SK-N-SH (cell line): ENCODE data around the gene SOX9. TPM values are rescaled to one million over a fixed set of nuclear protein-coding genes. Genes with fewer than 3 reads are reported as not detected.

ENCODE experiments used
- CTCF ChIA-PET: fragments of 300-600, 350-600 bp; formaldehyde crosslinking; extraction: SDS; loops from one replicate; lab custom pipeline; 2021; lab: Yijun Ruan, JAX
- POLR2A ChIA-PET: fragments of 350-600 bp; sonication (Branson Sonifier 250); formaldehyde crosslinking; extraction: SDS; loops from one replicate; lab custom pipeline; 2020; ENCODE audit warnings: antibody characterized with exemption, inconsistent platforms; lab: Yijun Ruan, JAX
- DNase-seq: peaks from one replicate; pipeline ENCODE4 v3.0.0; 2012
- H2AFZ ChIP-seq: fragments of 200-600 bp; sonication (generic); 2 replicates; pipeline ENCODE4 v1.8.1; 2016; ENCODE audit warnings: antibody characterized with exemption, mild to moderate bottlenecking, low read depth
- H3F3A ChIP-seq: fragments of 200-600 bp; sonication (generic); replicated peaks from 2 replicates; pipeline ENCODE3; 2016; ENCODE audit warnings: antibody characterized with exemption, mild to moderate bottlenecking; ENCODE audit not compliant: insufficient read depth
- H3K27ac ChIP-seq, 2 experiments: fragments of 200-500 bp in 1 of 2; fragments of 200-600 bp in 1 of 2; sonication (Bioruptor generic) in 1 of 2; sonication (generic), shearing (Covaris generic) in 1 of 2; 2 replicates each; pipeline versions ENCODE4 v1.5.1 to v1.6.1; 2014 to 2016; ENCODE audit warnings: low read depth in 2 of 2, inconsistent platforms in 1 of 2, low read length in 1 of 2, mild to moderate bottlenecking in 1 of 2, mixed read lengths in 1 of 2
- H3K27me3 ChIP-seq: fragments of 200-600 bp; sonication (generic), shearing (Covaris generic); 2 replicates; pipeline ENCODE4 v1.6.1; 2016; ENCODE audit warnings: mixed run types; ENCODE audit not compliant: insufficient read depth
- H3K36me3 ChIP-seq, 2 experiments: fragments of 200-500 bp in 1 of 2; fragments of 200-600 bp in 1 of 2; sonication (Bioruptor generic) in 1 of 2; sonication (generic) in 1 of 2; replicated peaks in 1 of 2; 2 replicates each; pipeline versions ENCODE3 to v1.5.1; 2014 to 2016; ENCODE audit warnings: low read length in 1 of 2, mild to moderate bottlenecking in 1 of 2; ENCODE audit not compliant: insufficient read depth in 2 of 2, control insufficient read depth in 1 of 2
- H3K4me1 ChIP-seq, 2 experiments: fragments of 200-500 bp in 1 of 2; fragments of 200-600 bp in 1 of 2; sonication (Bioruptor generic) in 1 of 2; sonication (generic), shearing (Covaris generic) in 1 of 2; 2 replicates each; pipeline versions ENCODE4 v1.5.1 to v1.6.1; 2014 to 2016; ENCODE audit warnings: low read depth in 1 of 2, low read length in 1 of 2, mixed run types in 1 of 2; ENCODE audit not compliant: insufficient read depth in 2 of 2, control insufficient read depth in 1 of 2
- H3K4me2 ChIP-seq: fragments of 200-600 bp; sonication (generic), shearing (Covaris generic); 2 replicates; pipeline ENCODE4 v1.6.1; 2017; ENCODE audit warnings: mixed run types
- H3K4me3 ChIP-seq, 2 experiments: fragments of 200-500 bp in 1 of 2; fragments of 200-600 bp in 1 of 2; sonication (Bioruptor generic) in 1 of 2; sonication (generic), shearing (Covaris generic) in 1 of 2; 2 replicates each; pipeline versions ENCODE4 v1.5.1 to v1.8.1; 2014 to 2016; ENCODE audit warnings: low read depth in 2 of 2, inconsistent platforms in 1 of 2, low read length in 1 of 2, mild to moderate bottlenecking in 1 of 2, mixed read lengths in 1 of 2, moderate library complexity in 1 of 2
- H3K79me2 ChIP-seq: fragments of 200-600 bp; sonication (generic); 2 replicates; pipeline ENCODE4 v1.8.1; 2017; ENCODE audit warnings: mild to moderate bottlenecking; ENCODE audit not compliant: insufficient read depth
- H3K9ac ChIP-seq: fragments of 200-600 bp; sonication (generic); 2 replicates; pipeline ENCODE4 v1.6.1; 2017; ENCODE audit warnings: mixed run types
- H3K9me2 ChIP-seq: fragments of 200-600 bp; sonication (generic); 2 replicates; pipeline ENCODE4 v1.6.1; 2017; ENCODE audit warnings: mixed run types
- H3K9me3 ChIP-seq: fragments of 200-600 bp; sonication (generic); 2 replicates; pipeline ENCODE4 v1.6.1; 2017; ENCODE audit warnings: mixed run types, mild to moderate bottlenecking, moderate library complexity
- H4K20me1 ChIP-seq: fragments of 200-600 bp; sonication (generic); 2 replicates; pipeline ENCODE4 v1.6.1; 2017; ENCODE audit warnings: mild to moderate bottlenecking, mixed run types; ENCODE audit not compliant: insufficient read depth
- CTCF ChIP-seq: fragments of 200-600 bp; sonication (generic); IDR thresholded peaks from 2 replicates; pipeline ENCODE4 v1.6.1; 2017; ENCODE audit warnings: antibody characterized with exemption, mild to moderate bottlenecking, moderate library complexity
- ELF1 ChIP-seq: IDR thresholded peaks from 2 replicates; pipeline ENCODE4 v1.4.0; 2012
- EP300 ChIP-seq, 2 experiments: IDR thresholded peaks; 2 replicates each; pipeline versions ENCODE4 v1.4.0 to v1.6.1; 2012; ENCODE audit warnings: borderline replicate concordance in 1 of 2, low read depth in 1 of 2, low read length in 1 of 2
- FOXM1 ChIP-seq: IDR thresholded peaks from 2 replicates; pipeline ENCODE4 v1.4.0; 2012; ENCODE audit warnings: low read depth, mild to moderate bottlenecking
- GABPA ChIP-seq: IDR thresholded peaks from 2 replicates; pipeline ENCODE4 v1.4.0; 2012; ENCODE audit warnings: low read depth, mild to moderate bottlenecking
- GATA2 ChIP-seq: sonication (generic); formaldehyde crosslinking; IDR thresholded peaks from 2 replicates; pipeline ENCODE4 v1.5.0; 2020; ENCODE audit warnings: mild to moderate bottlenecking, missing genetic modification reagents
- JUND ChIP-seq: IDR thresholded peaks from 2 replicates; pipeline ENCODE4 v1.4.0; 2012
- MXI1 ChIP-seq: IDR thresholded peaks from 2 replicates; pipeline ENCODE4 v1.6.1; 2012; ENCODE audit warnings: mild to moderate bottlenecking, low read depth, low read length, improper control_type of control experiment
- RAD21 ChIP-seq: IDR thresholded peaks from 2 replicates; pipeline ENCODE4 v1.6.1; 2012; ENCODE audit warnings: mild to moderate bottlenecking, low read length
- RCOR1 ChIP-seq: fragments of 150-350 bp; IDR thresholded peaks from 2 replicates; pipeline ENCODE4 v1.6.1; 2017; ENCODE audit warnings: antibody characterized with exemption, low read length
- REST ChIP-seq: IDR thresholded peaks from 2 replicates; pipeline ENCODE4 v1.6.1; 2012; ENCODE audit warnings: mild to moderate bottlenecking, low read depth, low read length, moderate library complexity
- RFX5 ChIP-seq: IDR thresholded peaks from 2 replicates; pipeline ENCODE4 v1.6.1; 2012; ENCODE audit warnings: mild to moderate bottlenecking, improper control_type of control experiment, low read length
- RXRA ChIP-seq: IDR thresholded peaks from 2 replicates; pipeline ENCODE4 v1.4.0; 2012; ENCODE audit warnings: low read depth, mild to moderate bottlenecking, borderline replicate concordance
- SMC3 ChIP-seq: IDR thresholded peaks from 2 replicates; pipeline ENCODE4 v1.6.1; 2012; ENCODE audit warnings: low read depth, low read length, improper control_type of control experiment
- TEAD4 ChIP-seq: IDR thresholded peaks from 2 replicates; pipeline ENCODE4 v1.4.0; 2012; ENCODE audit warnings: mild to moderate bottlenecking, borderline replicate concordance; ENCODE audit not compliant: insufficient read depth
- USF2 ChIP-seq: fragments of 150-350 bp; IDR thresholded peaks from 2 replicates; pipeline ENCODE4 v1.6.1; 2017; ENCODE audit warnings: antibody characterized with exemption, low read length, low read depth, borderline replicate concordance
- YY1 ChIP-seq: IDR thresholded peaks from 2 replicates; pipeline ENCODE4 v1.4.0; 2012; ENCODE audit warnings: low read depth, mild to moderate bottlenecking
- whole genome bisulfite sequencing: methylation state at CpG from one replicate; pipeline ENCODE4 v1.1.6; 2017; ENCODE audit warnings: low lambda C conversion rate; 5-methylcytosine and 5-hydroxymethylcytosine counted together
- polyA plus RNA-seq, 3 experiments: library from polyadenylated mRNA; depleted of rRNA; stranded (reverse); fragments of >200 nt; gene quantifications; 2 replicates each; pipeline ENCODE4 v1.2.3, GENCODE V29; 2012
- TF ChIP-seq, protein P1 (sequence below): IDR thresholded peaks from 2 replicates; pipeline ENCODE4 v1.4.0; 2012; ENCODE audit warnings: low read depth, borderline replicate concordance
- TF ChIP-seq, protein P2 (sequence below): IDR thresholded peaks from 2 replicates; pipeline ENCODE4; 2012
- TF ChIP-seq, protein P3 (sequence below): IDR thresholded peaks from 2 replicates; pipeline ENCODE4 v1.4.0; 2012; ENCODE audit warnings: low read depth

SOX9 gene
- polyA plus RNA-seq, 1 of the 3 experiments (the other 2 are of a cell fraction): 35.3 TPM

- ChIA-PET POLR2A (no interaction called here), CTCF (interaction anchor here (0.6 to 1.9 kb wide), 6 partner anchors 8 to 1396 kb away, joined by 3 to 6 read pairs (median 4); no protein-coding TSS in a partner anchor)
- no peak for TF ChIP-seq GABPA
- no peak for TF ChIP-seq GATA2 (CRISPR knock-in tag)
- TF ChIP-seq ELF1: no peak
- TF ChIP-seq, protein P1, sequence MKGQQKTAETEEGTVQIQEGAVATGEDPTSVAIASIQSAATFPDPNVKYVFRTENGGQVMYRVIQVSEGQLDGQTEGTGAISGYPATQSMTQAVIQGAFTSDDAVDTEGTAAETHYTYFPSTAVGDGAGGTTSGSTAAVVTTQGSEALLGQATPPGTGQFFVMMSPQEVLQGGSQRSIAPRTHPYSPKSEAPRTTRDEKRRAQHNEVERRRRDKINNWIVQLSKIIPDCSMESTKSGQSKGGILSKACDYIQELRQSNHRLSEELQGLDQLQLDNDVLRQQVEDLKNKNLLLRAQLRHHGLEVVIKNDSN: no peak
- TF ChIP-seq REST: no peak
- TF ChIP-seq JUND: no peak
- no peak for TF ChIP-seq EP300 (IDR thresholded peaks at IDR 0.05; ENCODE audit: borderline replicate concordance in 1 of 2, low read depth in 1 of 2, low read length in 1 of 2)
- H3K9me2 ChIP-seq: no peaks in the 10 kb centered on the region
- no peaks in the 10 kb centered on the region for H3K4me1 ChIP-seq
- H3K9me3 ChIP-seq: no peaks in the 10 kb centered on the region
- DNase-seq: no peak
- H2AFZ ChIP-seq: no peak overlapping the region
- no peaks in the 10 kb centered on the region; the same call in 1 of the 2 replicates for H3K27me3 ChIP-seq
- no peaks in the 10 kb centered on the region for H3K36me3 ChIP-seq
- no peak overlapping the region for H3K4me2 ChIP-seq
- WGBS: 80% methylated on average over 2 of the region's 2 CpGs
- H3K9ac ChIP-seq: no peak overlapping the region
- no peaks in the 10 kb centered on the region for H3F3A ChIP-seq
- H3K4me3 ChIP-seq: no peak overlapping the region
- H4K20me1 ChIP-seq: no peaks in the 10 kb centered on the region
- H3K27ac ChIP-seq: no peak overlapping the region
- no peaks in the 10 kb centered on the region for H3K79me2 ChIP-seq
These were observed 42.7 kb downstream of the SOX9 start for GRCh38 chr17:72163474-72163873.

DNA sequence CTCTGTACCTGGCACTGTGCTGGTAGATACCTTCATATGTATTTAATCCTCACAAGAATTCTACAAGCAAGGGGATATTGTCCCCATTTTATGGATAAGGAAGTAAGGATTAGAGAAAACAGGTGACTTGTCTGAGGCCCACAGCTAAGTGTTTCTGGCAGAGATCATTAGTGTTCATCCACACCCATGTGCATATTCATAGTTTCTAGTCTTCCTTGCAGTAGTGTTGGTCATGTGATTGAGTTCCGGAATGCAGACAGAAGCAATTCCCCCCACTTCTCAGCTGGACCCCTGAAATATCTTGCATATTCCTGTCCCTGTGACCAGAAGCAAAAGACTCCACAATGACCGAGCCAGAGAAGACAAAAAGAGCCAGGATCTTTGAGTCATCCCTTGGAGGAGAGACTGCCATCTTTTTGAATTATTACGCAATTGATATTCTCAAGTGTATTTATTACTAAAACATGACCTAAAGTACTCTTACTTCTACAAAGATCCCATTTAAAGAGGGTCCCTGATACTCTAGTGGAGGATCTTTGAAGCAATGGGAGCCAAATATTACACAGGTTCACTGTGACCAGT, 43.4 kb downstream of the SOX9 start:
- Histone ChIP-seq H3K4me1 (no peaks in the 10 kb centered on the region), H3K4me2 (no peak overlapping the region), H2AFZ (no peak overlapping the region), H3K9ac (no peak overlapping the region), H3K79me2 (no peaks in the 10 kb centered on the region), H3K4me3 (no peak overlapping the region), H4K20me1 (no peaks in the 10 kb centered on the region), H3K9me3 (no peaks in the 10 kb centered on the region), H3K27ac (no peak overlapping the region), H3K27me3 (no peaks in the 10 kb centered on the region; the same call in 1 of the 2 replicates), H3K9me2 (no peaks in the 10 kb centered on the region), H3F3A (no peaks in the 10 kb centered on the region), H3K36me3 (no peaks in the 10 kb centered on the region)
- WGBS: 83% methylated on average over 3 of the region's 3 CpGs
- POLR2A ChIA-PET: no interaction called here
- CTCF ChIA-PET: interaction anchor here (1.0 to 1.9 kb wide), 4 partner anchors 7 to 1397 kb away, joined by 3 to 6 read pairs (median 4); no protein-coding TSS in a partner anchor
- DNase-seq: no peak
- TF ChIP-seq, protein P2, sequence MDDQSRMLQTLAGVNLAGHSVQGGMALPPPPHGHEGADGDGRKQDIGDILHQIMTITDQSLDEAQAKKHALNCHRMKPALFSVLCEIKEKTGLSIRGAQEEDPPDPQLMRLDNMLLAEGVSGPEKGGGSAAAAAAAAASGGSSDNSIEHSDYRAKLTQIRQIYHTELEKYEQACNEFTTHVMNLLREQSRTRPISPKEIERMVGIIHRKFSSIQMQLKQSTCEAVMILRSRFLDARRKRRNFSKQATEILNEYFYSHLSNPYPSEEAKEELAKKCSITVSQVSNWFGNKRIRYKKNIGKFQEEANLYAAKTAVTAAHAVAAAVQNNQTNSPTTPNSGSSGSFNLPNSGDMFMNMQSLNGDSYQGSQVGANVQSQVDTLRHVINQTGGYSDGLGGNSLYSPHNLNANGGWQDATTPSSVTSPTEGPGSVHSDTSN: no peak
- TF ChIP-seq FOXM1 (no peak), CTCF (no peak), USF2 (no peak), RXRA (no peak), TEAD4 (no peak), RAD21 (no peak), SMC3 (no peak), RFX5 (no peak), ELF1 (no peak), RCOR1 (no peak), YY1 (no peak), MXI1 (no peak)
- TF ChIP-seq, protein P3, sequence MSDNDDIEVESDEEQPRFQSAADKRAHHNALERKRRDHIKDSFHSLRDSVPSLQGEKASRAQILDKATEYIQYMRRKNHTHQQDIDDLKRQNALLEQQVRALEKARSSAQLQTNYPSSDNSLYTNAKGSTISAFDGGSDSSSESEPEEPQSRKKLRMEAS: no peak
